Adipocyte (in vitro differentiated cells): ENCODE measurements around the gene KCNT2.
A peak's percentile ranks its signal among the peaks of the same experiment; 100 is the strongest.
"Not testable (repeated sequence)": the region's sequence is repeated elsewhere in the genome, so short reads cannot be mapped to it uniquely, and the experiment has no call there.

Experiments used
- DNase-seq: peaks from one replicate; pipeline ENCODE4 v3.0.0-alpha.2; 2015; ENCODE audit warnings: low read depth
- H3K27me3 ChIP-seq: replicated peaks from 2 replicates; pipeline ENCODE4 v1.7.0; 2013; ENCODE audit warnings: mild to moderate bottlenecking, low read length, moderate library complexity; ENCODE audit not compliant: control insufficient read depth, insufficient read depth
- H3K36me3 ChIP-seq: 2 replicates; pipeline ENCODE4 v1.7.0; 2013; ENCODE audit warnings: low read length, mild to moderate bottlenecking, moderate library complexity; ENCODE audit not compliant: control insufficient read depth, insufficient read depth, severe bottlenecking
- H3K4me1 ChIP-seq: 2 replicates; pipeline ENCODE4 v1.7.0; 2013; ENCODE audit warnings: mild to moderate bottlenecking, low read length, moderate library complexity; ENCODE audit not compliant: control insufficient read depth, insufficient read depth
- H3K4me3 ChIP-seq: 2 replicates; pipeline ENCODE4 v1.7.0; 2013; ENCODE audit warnings: mild to moderate bottlenecking, low read length, moderate library complexity
- H3K9ac ChIP-seq: 2 replicates; pipeline ENCODE4 v1.7.0; 2013; ENCODE audit warnings: mild to moderate bottlenecking, low read length, moderate library complexity
- H3K9me3 ChIP-seq: 2 replicates; pipeline ENCODE4 v1.7.0; 2013; ENCODE audit warnings: mild to moderate bottlenecking, low read length, moderate library complexity; ENCODE audit not compliant: control insufficient read depth

The KCNT2 gene

DNA sequence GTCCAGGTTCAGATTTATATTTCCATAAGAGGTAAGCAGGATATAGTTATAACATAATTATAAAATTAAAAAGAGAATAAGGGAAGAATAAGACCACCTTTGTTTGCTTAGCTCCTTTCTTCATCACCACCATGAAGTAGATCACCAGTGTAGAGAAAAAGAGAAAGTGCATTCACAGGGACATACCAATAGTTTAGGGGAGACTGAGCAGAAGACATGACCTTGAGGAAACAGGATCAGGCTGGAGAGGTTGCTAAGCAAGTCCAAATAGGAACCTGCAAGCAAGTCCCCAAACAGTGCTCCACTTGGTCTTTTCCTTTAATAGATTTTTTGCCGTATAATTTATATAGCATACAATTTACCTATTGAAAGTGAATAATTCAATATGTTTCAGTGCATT lies 63.0 kb downstream of the KCNT2 start:
- no peak for DNase-seq
- Histone ChIP-seq H3K27me3 (no peaks in the 10 kb centered on the region), H3K9ac (no peak overlapping the region), H3K4me1 (peaks cover 10% of the 10 kb centered on the region), H3K9me3 (no peaks in the 10 kb centered on the region), H3K4me3 (no peak overlapping the region), H3K36me3 (no peaks in the 10 kb centered on the region)

DNA sequence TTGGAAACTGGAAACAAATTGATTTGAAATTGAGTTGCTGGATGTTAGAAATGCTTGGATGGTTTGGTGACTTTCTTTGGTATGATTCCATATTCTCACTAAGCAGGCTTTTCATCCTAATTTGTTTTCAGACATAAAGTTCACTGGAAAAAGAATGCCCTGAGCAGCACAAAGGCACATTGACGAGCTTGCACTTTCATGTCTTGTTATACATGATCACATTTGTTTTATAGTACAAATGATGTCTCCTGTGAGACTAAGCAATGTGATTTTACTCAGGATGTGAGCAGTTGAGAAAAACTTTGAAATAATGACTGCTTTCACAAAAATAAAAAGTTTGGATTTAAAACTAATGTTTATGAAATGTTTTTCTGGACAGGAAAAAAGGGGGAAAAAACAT lies 63.6 kb downstream of the KCNT2 start:
- DNase-seq: no peak
- Histone ChIP-seq H3K27me3 (no peaks in the 10 kb centered on the region), H3K9me3 (no peaks in the 10 kb centered on the region), H3K4me3 (no peak overlapping the region), H3K4me1 (peaks cover 10% of the 10 kb centered on the region), H3K36me3 (no peaks in the 10 kb centered on the region), H3K9ac (no peak overlapping the region)

DNA sequence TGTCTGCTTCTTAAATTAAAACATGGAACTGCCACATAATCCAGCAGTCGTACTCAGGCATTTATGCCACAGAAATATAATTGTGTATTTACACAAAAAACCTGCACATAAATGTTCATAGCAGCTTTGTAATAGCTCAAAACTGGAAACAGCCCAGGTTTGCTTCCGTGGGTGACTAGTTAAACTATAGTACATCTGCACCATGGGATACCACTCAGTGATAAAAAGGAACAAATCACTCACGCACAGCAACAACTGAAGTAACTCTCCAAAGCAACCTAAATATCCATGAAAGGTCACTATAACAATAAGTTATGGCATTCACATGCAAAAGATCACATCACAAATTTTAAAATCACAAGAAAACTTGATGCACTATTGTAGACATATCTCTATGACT lies 64.4 kb downstream of the KCNT2 start:
- no peaks in the 10 kb centered on the region for H3K9me3 ChIP-seq
- no peak overlapping the region for H3K4me3 ChIP-seq
- H3K9ac ChIP-seq: no peak overlapping the region
- H3K36me3 ChIP-seq: no peaks in the 10 kb centered on the region
- no peaks in the 10 kb centered on the region for H3K27me3 ChIP-seq
- DNase-seq: no peak
- H3K4me1 ChIP-seq: peaks cover 10% of the 10 kb centered on the region

DNA sequence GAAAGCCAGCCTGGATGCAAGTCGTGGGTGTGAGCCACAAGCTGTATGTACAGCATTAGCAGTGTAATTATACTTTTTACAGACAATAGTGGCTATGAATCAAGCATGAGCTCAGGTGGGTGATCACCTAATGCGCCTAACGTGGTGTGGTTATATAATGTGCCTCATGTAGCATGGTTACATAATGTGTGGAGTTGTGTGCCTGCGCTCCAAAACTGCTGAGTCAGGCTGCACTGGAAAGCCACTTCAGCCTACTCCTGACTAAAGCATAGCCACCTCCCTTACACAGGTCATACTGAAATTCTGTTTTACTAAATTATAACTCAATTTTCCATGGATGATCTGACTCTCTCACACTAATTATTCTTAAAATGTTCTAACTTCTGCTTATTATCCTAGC lies 69.8 kb downstream of the KCNT2 start:
- H3K4me1 ChIP-seq: no peaks in the 10 kb centered on the region
- no peaks in the 10 kb centered on the region for H3K36me3 ChIP-seq
- no peak for DNase-seq
- H3K4me3 ChIP-seq: no peak overlapping the region
- H3K9ac ChIP-seq: no peak overlapping the region
- no peaks in the 10 kb centered on the region for H3K9me3 ChIP-seq
- H3K27me3 ChIP-seq: no peaks in the 10 kb centered on the region

DNA sequence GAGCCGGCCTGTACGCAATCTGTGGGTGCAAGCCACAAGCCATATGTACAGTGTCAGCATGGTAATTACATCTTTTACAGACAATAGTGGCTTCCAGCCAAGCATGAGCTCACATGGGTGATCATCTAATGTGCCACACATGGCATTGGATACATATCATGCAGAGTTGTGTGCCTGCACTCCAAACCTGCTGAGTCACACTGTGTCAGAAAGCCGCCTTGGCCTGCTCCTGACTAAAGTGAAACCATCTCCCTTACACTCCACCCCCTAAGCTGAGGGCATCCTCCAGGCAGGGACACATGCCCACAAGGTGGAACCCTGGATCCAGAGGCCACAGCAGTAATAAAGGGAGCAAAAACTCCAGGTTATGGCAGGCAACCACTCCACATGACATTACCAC lies 72.5 kb downstream of the KCNT2 start:
- H3K27me3 ChIP-seq: no peaks in the 10 kb centered on the region
- no peaks in the 10 kb centered on the region for H3K4me1 ChIP-seq
- no peak overlapping the region for H3K4me3 ChIP-seq
- H3K9me3 ChIP-seq: no peaks in the 10 kb centered on the region
- DNase-seq: peak; percentile 24
- H3K9ac ChIP-seq: no peak overlapping the region
- no peaks in the 10 kb centered on the region for H3K36me3 ChIP-seq

DNA sequence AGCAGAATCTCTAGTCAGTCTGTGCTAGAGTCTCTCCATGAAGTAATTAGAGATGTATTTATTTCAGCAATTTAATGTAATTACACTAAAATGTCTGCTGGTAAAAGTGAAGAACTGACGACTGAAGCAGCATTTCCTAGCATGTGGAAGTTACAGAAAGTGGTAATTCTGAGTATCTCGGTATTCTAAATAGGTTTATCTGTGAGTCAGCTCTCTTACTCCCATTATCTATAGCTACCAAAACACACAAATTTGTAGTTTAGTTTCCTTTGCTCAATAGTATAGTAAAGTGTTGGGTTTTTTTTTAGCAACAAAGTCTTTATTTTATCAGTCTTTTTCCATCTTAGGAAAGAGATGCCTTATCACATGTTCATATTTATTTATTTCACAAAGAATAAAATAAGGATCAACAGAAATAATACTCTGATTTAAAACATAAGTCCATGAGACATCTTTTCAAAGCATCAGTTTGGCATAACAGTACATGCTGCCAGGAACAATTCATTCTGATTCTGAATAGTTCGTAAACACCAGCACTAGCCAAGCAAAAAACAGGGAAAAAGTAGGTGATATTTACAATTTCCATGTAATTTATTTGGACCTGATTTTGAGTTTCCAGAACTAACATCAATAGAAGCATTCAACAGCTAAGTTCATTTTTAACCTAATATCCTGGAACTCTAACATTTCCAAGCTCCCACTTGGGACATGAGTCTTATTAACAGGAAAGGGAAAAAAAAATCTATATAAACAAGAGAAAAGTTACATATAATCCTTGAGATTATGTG lies 76.3 kb downstream of the KCNT2 start:
- no peak for DNase-seq
- Histone ChIP-seq H3K27me3 (no peaks in the 10 kb centered on the region), H3K36me3 (no peaks in the 10 kb centered on the region)

DNA sequence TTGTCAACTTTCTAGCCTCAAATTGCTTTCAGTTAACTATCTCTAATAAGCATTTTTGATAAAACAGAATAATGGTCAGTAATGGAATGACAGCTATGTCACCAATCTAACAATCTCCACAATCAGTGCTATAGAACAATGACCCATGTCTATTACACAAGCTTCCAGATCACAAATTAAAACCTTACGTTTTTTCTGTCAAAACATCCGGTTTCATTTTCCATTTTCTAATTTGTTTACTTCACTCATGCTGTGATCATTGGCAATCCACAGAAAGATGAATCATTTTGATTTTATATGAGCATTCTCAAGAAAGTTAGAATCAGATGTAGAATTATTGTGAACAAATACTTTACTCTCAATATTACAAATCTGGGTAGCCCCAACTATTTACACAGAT lies 80.3 kb downstream of the KCNT2 start:
- DNase-seq: peak; percentile 69
- no peak overlapping the region for H3K9ac ChIP-seq
- no peaks in the 10 kb centered on the region for H3K36me3 ChIP-seq
- H3K4me1 ChIP-seq: peaks cover 3% of the 10 kb centered on the region
- H3K9me3 ChIP-seq: no peaks in the 10 kb centered on the region
- H3K4me3 ChIP-seq: peak overlapping the region; percentile 62
- H3K27me3 ChIP-seq: no peaks in the 10 kb centered on the region

More for the DNA sequence above, 76.3 kb downstream of the KCNT2 start:
- Histone ChIP-seq H3K4me1 (peaks cover 3% of the 10 kb centered on the region), H3K4me3 (no peak overlapping the region), H3K9ac (no peak overlapping the region), H3K9me3 (no peaks in the 10 kb centered on the region)

DNA sequence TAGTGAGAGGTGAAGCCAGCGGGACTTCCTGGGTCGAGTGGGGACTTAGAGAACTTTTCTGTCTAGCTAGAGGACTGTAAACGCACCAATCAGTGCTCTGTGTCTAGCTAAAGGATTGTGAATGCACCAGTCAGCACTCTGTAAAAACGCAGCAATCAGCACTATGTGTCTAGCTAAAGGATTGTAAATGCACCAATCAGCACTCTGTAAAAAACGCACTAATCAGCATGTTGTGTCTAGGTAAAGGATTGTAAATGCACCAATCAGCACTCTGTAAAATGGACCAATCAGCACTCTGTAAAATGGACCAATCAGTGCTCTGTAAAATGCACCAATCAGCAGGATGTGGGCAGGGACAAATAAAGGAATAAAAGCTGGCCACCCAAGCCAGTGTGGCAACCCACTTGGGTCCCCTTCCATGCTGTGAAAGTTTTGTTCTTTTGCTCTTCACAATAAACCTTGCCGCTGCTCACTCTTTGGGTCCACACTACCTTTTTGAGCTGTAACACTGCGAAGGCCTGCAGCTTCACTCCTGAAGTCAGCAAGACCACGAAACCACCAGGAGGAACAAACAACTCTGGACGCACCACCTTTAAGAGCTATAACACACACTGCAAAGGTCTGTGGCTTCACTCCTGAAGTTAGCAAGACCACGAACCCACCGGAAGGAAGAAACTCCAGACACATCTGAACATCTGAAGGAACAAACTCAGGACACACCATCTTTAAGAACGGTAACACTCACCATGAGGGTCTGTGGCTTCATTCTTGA lies 85.5 kb downstream of the KCNT2 start:
- H3K9me3 ChIP-seq: peaks cover 10% of the 10 kb centered on the region
- H3K4me1 ChIP-seq, H3K36me3 ChIP-seq, H3K4me3 ChIP-seq, H3K27me3 ChIP-seq, DNase-seq, H3K9ac ChIP-seq: not testable (repeated sequence)

DNA sequence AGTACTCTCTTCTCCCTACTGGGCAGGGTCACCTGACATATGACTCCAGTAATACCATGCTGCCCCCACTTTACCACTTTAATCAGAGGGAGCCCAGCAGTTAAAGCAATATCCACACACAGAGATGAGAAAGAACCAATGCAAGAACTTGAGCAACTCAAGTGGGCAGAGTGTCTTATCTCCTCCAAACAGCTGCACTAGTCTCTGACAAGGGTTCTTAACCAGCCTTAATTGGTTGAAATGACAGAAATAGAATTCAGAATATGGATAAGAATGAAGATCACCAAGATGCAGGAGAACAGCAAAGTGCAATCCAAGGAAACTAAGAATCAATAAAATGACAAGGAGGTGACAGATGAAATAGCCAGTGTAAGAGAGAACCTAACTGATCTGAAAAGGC lies 91.0 kb downstream of the KCNT2 start:
- H3K9me3 ChIP-seq: peaks cover 10% of the 10 kb centered on the region
- H3K4me1 ChIP-seq: no peaks in the 10 kb centered on the region
- H3K36me3 ChIP-seq: no peaks in the 10 kb centered on the region
- H3K27me3 ChIP-seq: no peaks in the 10 kb centered on the region
- H3K4me3 ChIP-seq: no peak overlapping the region
- no peak overlapping the region for H3K9ac ChIP-seq
- no peak for DNase-seq

DNA sequence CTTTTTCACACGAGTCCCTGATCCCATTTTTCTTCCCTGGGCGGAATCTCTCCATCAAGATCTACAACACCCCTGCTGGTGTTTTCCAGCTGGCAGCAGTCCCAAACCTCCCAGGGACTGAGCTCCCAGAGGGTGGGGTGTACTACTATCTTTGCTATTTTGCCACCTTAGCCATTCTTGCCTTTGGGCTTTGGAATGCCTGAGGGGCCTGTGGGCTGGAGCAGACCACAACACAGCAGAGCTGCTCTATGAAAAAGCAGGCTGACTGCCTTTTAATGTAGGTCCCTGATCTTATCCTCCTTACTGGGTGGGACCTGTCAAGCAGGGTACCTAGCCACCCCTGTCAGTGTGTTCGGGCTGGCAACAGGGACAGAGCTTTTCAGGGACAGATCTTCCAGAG lies 91.9 kb downstream of the KCNT2 start:
- Histone ChIP-seq H3K4me1 (no peaks in the 10 kb centered on the region), H3K9ac (no peak overlapping the region), H3K36me3 (no peaks in the 10 kb centered on the region), H3K27me3 (no peaks in the 10 kb centered on the region), H3K9me3 (peaks cover 10% of the 10 kb centered on the region), H3K4me3 (no peak overlapping the region)
- no peak for DNase-seq

DNA sequence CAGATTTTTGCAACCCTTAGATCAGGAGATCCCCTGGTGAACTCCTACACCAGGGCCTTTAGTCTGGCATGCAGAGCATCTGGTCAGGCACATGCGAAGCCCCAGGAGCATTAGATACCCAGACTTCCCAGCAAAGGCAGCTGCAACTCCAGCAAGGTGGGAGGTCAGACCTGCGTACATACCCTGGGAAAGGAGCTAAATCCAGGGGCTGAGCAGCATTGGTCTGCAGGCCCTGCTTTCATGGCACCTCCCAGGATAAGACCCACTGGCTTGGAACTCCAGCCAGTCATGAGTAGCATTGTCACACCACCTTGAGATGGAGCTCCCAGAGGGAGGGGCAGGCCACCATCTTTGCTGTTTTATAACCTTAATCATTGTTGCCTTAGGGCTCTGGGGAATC lies 92.3 kb downstream of the KCNT2 start:
- Histone ChIP-seq H3K4me1 (no peaks in the 10 kb centered on the region), H3K9me3 (peaks cover 10% of the 10 kb centered on the region), H3K9ac (no peak overlapping the region), H3K27me3 (no peaks in the 10 kb centered on the region), H3K36me3 (no peaks in the 10 kb centered on the region), H3K4me3 (no peak overlapping the region)
- DNase-seq: no peak
